ENCODE results near the gene DDX3X. TPM values are rescaled to one million over a fixed set of nuclear protein-coding genes. Genes with fewer than 3 reads are reported as not detected.

DDX3X gene
- polyA plus RNA-seq, 3 donors, result 165 to 280 (median 200) TPM

DNA sequence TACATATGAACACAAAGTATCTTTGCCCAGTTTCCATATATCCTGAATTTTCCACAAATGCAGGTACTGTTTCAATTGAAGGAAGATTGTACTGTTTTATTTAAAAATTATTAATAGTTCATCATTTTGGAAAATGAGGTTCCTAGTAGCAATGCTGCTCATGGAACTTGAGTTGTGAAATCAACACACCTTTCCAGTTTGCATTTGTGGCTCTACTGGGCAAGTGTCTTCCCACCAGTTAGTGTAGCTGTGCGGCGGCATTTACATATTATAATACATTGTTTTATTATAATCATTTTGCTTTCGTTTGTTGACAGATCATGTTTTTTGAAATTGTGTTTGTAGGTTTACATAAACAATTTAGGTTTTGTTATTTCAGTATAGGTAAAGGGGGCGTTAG lies 2.0 kb upstream of the DDX3X start:
- intact Hi-C loops (cut with micrococcal nuclease), result loop anchor here (5.0 to 10.0 kb wide), 2 partner anchors 57 to 110 kb away; no protein-coding TSS in a partner anchor
- H3K27ac Mint-ChIP-seq, result peak overlapping the region; percentile 80 to 100 (median 100)
- WGBS (ENCODE audit: insufficient coverage), result no CpG with 5 or more reads among the region's 4 CpGs
- Histone ChIP-seq H3K9me3 (replicated peaks in 1 of 2; ENCODE audit: control insufficient read depth in 1 of 2, insufficient read depth in 1 of 2, low read length in 2 of 2) (no peaks in the 10 kb centered on the region), H3K36me3 (replicated peaks in 1 of 2; ENCODE audit: control insufficient read depth in 1 of 2, insufficient read depth in 2 of 2, low read length in 2 of 2) (no peaks in the 10 kb centered on the region), H3K27ac (ENCODE audit: low read depth in 1 of 2, low read length in 2 of 2) (peak overlapping the region; percentile 44 to 93), H3K9ac (ENCODE audit: insufficient read depth, low read length, poor library complexity, severe bottlenecking) (peak overlapping the region; percentile 97), H3K4me2 (replicated peaks; ENCODE audit: extremely low read depth, low read length, poor library complexity, severe bottlenecking) (peak overlapping the region; percentile 91), H3K4me1 (ENCODE audit: control insufficient read depth in 1 of 2, insufficient read depth in 2 of 2, low read length in 2 of 2) (peaks cover 24 to 59% of the 10 kb centered on the region in 2 donors), H3K79me2 (ENCODE audit: insufficient read depth, low read length) (peaks cover 36% of the 10 kb centered on the region), H3K27me3 (ENCODE audit: control insufficient read depth in 2 of 2, insufficient read depth in 2 of 2, low read length in 2 of 2) (peaks cover 0 to 2% of the 10 kb centered on the region in 2 donors), H4K20me1 (ENCODE audit: insufficient read depth, low read length) (peaks cover 27% of the 10 kb centered on the region), H2AFZ (ENCODE audit: insufficient read depth, low read depth, low read length, poor library complexity, severe bottlenecking) (peak overlapping the region; percentile 68), H3K4me3 (replicated peaks in 1 of 3; ENCODE audit: low read depth in 2 of 3, low read length in 3 of 3) (peak overlapping the region; percentile 79 to 88 (median 84))
- H3K9me3 Mint-ChIP-seq, result peaks cover 0 to 6% (median 0%) of the 10 kb centered on the region in 7 donors
- no peak for DNase-seq
- peaks cover 3 to 11% of the 10 kb centered on the region in 2 donors for H3K36me3 Mint-ChIP-seq
- H3K27me3 Mint-ChIP-seq (ENCODE audit: low read depth in 3 of 3), result peaks cover 0 to 29% (median 0%) of the 10 kb centered on the region in 3 donors
- peak overlapping the region; percentile 88 to 92 for H3K4me3 Mint-ChIP-seq
- peaks cover 16% of the 10 kb centered on the region for H3K4me1 Mint-ChIP-seq
- TF ChIP-seq, protein P1, sequence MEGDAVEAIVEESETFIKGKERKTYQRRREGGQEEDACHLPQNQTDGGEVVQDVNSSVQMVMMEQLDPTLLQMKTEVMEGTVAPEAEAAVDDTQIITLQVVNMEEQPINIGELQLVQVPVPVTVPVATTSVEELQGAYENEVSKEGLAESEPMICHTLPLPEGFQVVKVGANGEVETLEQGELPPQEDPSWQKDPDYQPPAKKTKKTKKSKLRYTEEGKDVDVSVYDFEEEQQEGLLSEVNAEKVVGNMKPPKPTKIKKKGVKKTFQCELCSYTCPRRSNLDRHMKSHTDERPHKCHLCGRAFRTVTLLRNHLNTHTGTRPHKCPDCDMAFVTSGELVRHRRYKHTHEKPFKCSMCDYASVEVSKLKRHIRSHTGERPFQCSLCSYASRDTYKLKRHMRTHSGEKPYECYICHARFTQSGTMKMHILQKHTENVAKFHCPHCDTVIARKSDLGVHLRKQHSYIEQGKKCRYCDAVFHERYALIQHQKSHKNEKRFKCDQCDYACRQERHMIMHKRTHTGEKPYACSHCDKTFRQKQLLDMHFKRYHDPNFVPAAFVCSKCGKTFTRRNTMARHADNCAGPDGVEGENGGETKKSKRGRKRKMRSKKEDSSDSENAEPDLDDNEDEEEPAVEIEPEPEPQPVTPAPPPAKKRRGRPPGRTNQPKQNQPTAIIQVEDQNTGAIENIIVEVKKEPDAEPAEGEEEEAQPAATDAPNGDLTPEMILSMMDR (IDR thresholded peaks at IDR 0.05), result no peak

DNA sequence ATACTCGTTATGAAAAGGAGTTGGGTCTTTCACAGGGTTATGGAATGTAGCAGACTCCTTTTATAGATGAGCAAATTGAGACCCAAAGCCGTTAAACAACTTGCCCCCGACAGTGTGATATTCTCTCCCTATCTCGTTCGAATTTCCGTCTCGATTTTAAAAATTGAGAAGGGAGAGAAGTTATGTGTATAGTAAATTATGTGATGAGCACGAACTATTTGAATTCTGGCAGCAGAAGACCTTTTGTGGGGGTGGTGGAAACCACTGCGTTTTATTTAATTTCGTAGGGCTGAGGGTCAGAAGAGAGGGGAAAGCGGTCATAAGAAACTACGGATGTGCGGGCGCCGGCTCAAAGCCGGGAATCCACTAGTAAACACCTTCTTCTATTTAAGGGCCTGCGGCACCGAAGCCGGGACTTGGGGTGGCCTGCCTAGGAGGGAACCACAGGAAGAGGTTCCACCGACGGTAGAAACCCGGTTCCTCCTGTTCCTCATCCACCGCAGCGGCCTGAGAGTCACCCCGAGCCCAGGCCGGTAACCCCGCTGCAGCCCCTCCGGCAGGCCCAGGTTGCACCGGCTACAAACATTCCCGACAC lies 1.5 kb upstream of the DDX3X start:
- Histone ChIP-seq H2AFZ (ENCODE audit: insufficient read depth, low read depth, low read length, poor library complexity, severe bottlenecking) (peak overlapping the region; percentile 78), H3K9ac (ENCODE audit: insufficient read depth, low read length, poor library complexity, severe bottlenecking) (peak overlapping the region; percentile 97), H3K4me1 (ENCODE audit: control insufficient read depth in 1 of 2, insufficient read depth in 2 of 2, low read length in 2 of 2) (peaks cover 24 to 64% of the 10 kb centered on the region in 2 donors), H3K27me3 (ENCODE audit: control insufficient read depth in 2 of 2, insufficient read depth in 2 of 2, low read length in 2 of 2) (peaks cover 0 to 2% of the 10 kb centered on the region in 2 donors), H3K4me2 (replicated peaks; ENCODE audit: extremely low read depth, low read length, poor library complexity, severe bottlenecking) (peak overlapping the region; percentile 91), H3K9me3 (replicated peaks in 1 of 2; ENCODE audit: control insufficient read depth in 1 of 2, insufficient read depth in 1 of 2, low read length in 2 of 2) (no peaks in the 10 kb centered on the region), H3K36me3 (replicated peaks in 1 of 2; ENCODE audit: control insufficient read depth in 1 of 2, insufficient read depth in 2 of 2, low read length in 2 of 2) (peaks cover 0 to 3% of the 10 kb centered on the region in 2 donors), H3K27ac (ENCODE audit: low read depth in 1 of 2, low read length in 2 of 2) (peak overlapping the region; percentile 93 to 100), H3K79me2 (ENCODE audit: insufficient read depth, low read length) (peaks cover 41% of the 10 kb centered on the region), H4K20me1 (ENCODE audit: insufficient read depth, low read length) (peaks cover 32% of the 10 kb centered on the region), H3K4me3 (replicated peaks in 1 of 3; ENCODE audit: low read depth in 2 of 3, low read length in 3 of 3) (peak overlapping the region; percentile 79 to 88 (median 84))
- Mint-ChIP-seq H3K36me3 (peaks cover 7 to 16% of the 10 kb centered on the region in 2 donors), H3K27ac (peak overlapping the region; percentile 100), H3K4me1 (peaks cover 18% of the 10 kb centered on the region), H3K4me3 (peak overlapping the region; percentile 88 to 92), H3K27me3 (ENCODE audit: low read depth in 3 of 3) (peaks cover 0 to 27% (median 0%) of the 10 kb centered on the region in 3 donors), H3K9me3 (peaks cover 0 to 6% (median 0%) of the 10 kb centered on the region in 7 donors)
- TF ChIP-seq, protein P1 (IDR thresholded peaks at IDR 0.05), result no peak
- intact Hi-C loops (cut with micrococcal nuclease), result loop anchor here (5.0 to 10.0 kb wide), 2 partner anchors 58 to 110 kb away; no protein-coding TSS in a partner anchor
- DNase-seq, result peak in 1 of 3 donors; percentile 44
- WGBS (ENCODE audit: insufficient coverage), result 3% methylated on average over 8 of the region's 30 CpGs
